ENCODE measurements around the gene MYO3B.

DNA sequence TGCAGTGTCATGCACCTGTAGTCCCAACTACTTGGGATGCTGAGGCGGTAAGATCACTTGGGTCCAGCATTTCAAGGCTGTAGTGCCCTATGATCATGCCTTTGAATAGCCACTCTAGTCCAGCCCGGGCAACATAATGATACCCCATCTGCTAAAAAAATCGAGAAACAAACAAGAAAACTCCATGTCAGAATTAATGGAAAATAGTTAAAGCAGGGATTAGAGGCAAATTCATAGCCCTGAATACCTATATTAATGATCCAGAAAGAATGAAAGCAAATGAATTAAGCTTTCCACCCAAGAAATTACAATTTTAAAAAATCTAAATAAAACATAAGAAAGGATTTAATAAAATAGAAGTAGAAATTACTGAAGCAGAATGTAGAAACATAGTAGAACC is 143.0 kb downstream of the MYO3B start:
- TF ChIP-seq, protein P1, sequence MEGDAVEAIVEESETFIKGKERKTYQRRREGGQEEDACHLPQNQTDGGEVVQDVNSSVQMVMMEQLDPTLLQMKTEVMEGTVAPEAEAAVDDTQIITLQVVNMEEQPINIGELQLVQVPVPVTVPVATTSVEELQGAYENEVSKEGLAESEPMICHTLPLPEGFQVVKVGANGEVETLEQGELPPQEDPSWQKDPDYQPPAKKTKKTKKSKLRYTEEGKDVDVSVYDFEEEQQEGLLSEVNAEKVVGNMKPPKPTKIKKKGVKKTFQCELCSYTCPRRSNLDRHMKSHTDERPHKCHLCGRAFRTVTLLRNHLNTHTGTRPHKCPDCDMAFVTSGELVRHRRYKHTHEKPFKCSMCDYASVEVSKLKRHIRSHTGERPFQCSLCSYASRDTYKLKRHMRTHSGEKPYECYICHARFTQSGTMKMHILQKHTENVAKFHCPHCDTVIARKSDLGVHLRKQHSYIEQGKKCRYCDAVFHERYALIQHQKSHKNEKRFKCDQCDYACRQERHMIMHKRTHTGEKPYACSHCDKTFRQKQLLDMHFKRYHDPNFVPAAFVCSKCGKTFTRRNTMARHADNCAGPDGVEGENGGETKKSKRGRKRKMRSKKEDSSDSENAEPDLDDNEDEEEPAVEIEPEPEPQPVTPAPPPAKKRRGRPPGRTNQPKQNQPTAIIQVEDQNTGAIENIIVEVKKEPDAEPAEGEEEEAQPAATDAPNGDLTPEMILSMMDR (conservative IDR thresholded peaks at IDR 0.05; ENCODE audit: low read depth, low read length) = no peak
- TF ChIP-seq EZH2 (IDR thresholded peaks at IDR 0.05; ENCODE audit: borderline replicate concordance, low read depth, low read length, poor library complexity, severe bottlenecking) = no peak
